Calu3 (cell line): ENCODE data around the gene KCNH2. TPM values are rescaled to one million over a fixed set of nuclear protein-coding genes. Genes with fewer than 3 reads are reported as not detected.

Experiments
- BruUV-seq: library from RNA; stranded (reverse); fragments of 400-500 nt; replicated peaks from 2 replicates; lab custom pipeline; 2021; lab: Mats Ljungman, UMichigan
- CTCF ChIA-PET: fragments of 300-600 bp; sonication (Branson Sonifier 250); formaldehyde crosslinking; loops from one replicate; lab custom pipeline; 2022; ENCODE audit warnings: antibody characterized with exemption; lab: Charles Lee
- DNase-seq: peaks from one replicate; pipeline ENCODE4 v3.0.0; 2022
- H3K27ac Mint-ChIP-seq: one replicate; pipeline ENCODE4 v1.8.0; 2022; ENCODE audit warnings: mixed read lengths; ENCODE audit not compliant: unreplicated experiment
- H3K27me3 Mint-ChIP-seq: one replicate; pipeline ENCODE4 v1.8.0; 2022; ENCODE audit warnings: mixed read lengths; ENCODE audit not compliant: unreplicated experiment
- H3K36me3 Mint-ChIP-seq: one replicate; pipeline ENCODE4 v1.8.0; 2022; ENCODE audit warnings: mild to moderate bottlenecking, moderate library complexity, mixed read lengths; ENCODE audit not compliant: insufficient read depth, unreplicated experiment
- H3K4me1 Mint-ChIP-seq: one replicate; pipeline ENCODE4 v1.8.0; 2022; ENCODE audit warnings: mild to moderate bottlenecking, low read depth, mixed read lengths; ENCODE audit not compliant: unreplicated experiment
- H3K4me3 Mint-ChIP-seq: one replicate; pipeline ENCODE4 v1.8.0; 2022; ENCODE audit warnings: mild to moderate bottlenecking, low read depth, moderate library complexity, mixed read lengths; ENCODE audit not compliant: unreplicated experiment
- H3K9me3 Mint-ChIP-seq: one replicate; pipeline ENCODE4 v1.8.0; 2022; ENCODE audit warnings: low read depth, mixed read lengths; ENCODE audit not compliant: unreplicated experiment
- CTCF ChIP-seq: fragments of 200-600 bp; IDR thresholded peaks from one replicate; pipeline ENCODE4 v1.8.0; 2022; ENCODE audit warnings: antibody characterized with exemption; ENCODE audit not compliant: unreplicated experiment
- intact Hi-C: fragments of 100-400 bp; cut with micrococcal nuclease; formaldehyde crosslinking; loops from one replicate; pipeline ENCODE4 v1.10.0; 2022; ENCODE audit not compliant: unreplicated experiment
- total RNA-seq: library from RNA; stranded (reverse); gene quantifications from 2 replicates; pipeline ENCODE4 v1.2.3, GENCODE V29; 2022

Gene KCNH2
- total RNA-seq, 1 experiment from 2014 or later: 0.45 TPM

- CTCF ChIA-PET: interaction anchor here (0.5 to 0.9 kb wide), 4 partner anchors 13 to 553 kb away, joined by 3 to 4 read pairs (median 3); no protein-coding TSS in a partner anchor
- no peak for TF ChIP-seq CTCF
- no peaks in the 10 kb centered on the region for H3K9me3 Mint-ChIP-seq
- peaks cover 24% of the 10 kb centered on the region for H3K27me3 Mint-ChIP-seq
- H3K27ac Mint-ChIP-seq: peak within 1 kb of the TSS; percentile 31
- intact Hi-C loops: loop anchor here (5.0 to 10.0 kb wide), 2 partner anchors 58 to 60 kb away; partner anchors contain the start of genes FASTK and TMUB1
- no TSS peak for BruUV-seq
- peak; percentile 59 for DNase-seq
- H3K4me3 Mint-ChIP-seq: no peak within 1 kb of the TSS
- peaks cover 24% of the 10 kb centered on the region for H3K36me3 Mint-ChIP-seq
- peaks cover 51% of the 10 kb centered on the region for H3K4me1 Mint-ChIP-seq
Observed at GRCh38 chr7:151024435-151025056, 46.4 kb upstream of the KCNH2 start, which contains the start of gene ATG9B. TSS of gene ATG9B (minus strand) at chr7:151024494. CDS start at chr7:151024423, 71 bp downstream.

- CTCF ChIA-PET: no interaction called here
- Mint-ChIP-seq H3K27me3 (peaks cover 37% of the 10 kb centered on the region), H3K36me3 (peaks cover 17% of the 10 kb centered on the region), H3K9me3 (no peaks in the 10 kb centered on the region), H3K4me3 (no peak overlapping the region), H3K27ac (no peak overlapping the region), H3K4me1 (peaks cover 46% of the 10 kb centered on the region)
- no TSS peak for BruUV-seq
- intact Hi-C loops: loop anchor here (10.0 kb wide), 1 partner anchor 58 kb away; no protein-coding TSS in a partner anchor
- TF ChIP-seq CTCF: no peak
- DNase-seq: no peak
Observed at GRCh38 chr7:151023232-151023631, 45.1 kb upstream of the KCNH2 start.

GRCh38 chr7:151020231-151020630 lies 42.1 kb upstream of the KCNH2 start:
- no peak for TF ChIP-seq CTCF
- CTCF ChIA-PET: interaction anchor here (1.1 to 1.2 kb wide), 2 partner anchors 12 to 59 kb away, joined by 3 to 6 read pairs; no protein-coding TSS in a partner anchor
- no peak overlapping the region for H3K4me3 Mint-ChIP-seq

GRCh38 chr7:151019130-151019447 lies 41.0 kb upstream of the KCNH2 start:
- CTCF ChIA-PET: interaction anchor here (0.5 to 1.3 kb wide), 7 partner anchors 9 to 118 kb away, joined by 3 to 7 read pairs (median 4); partner anchors contain the start of gene ABCB8

More at GRCh38 chr7:151020231-151020630, 42.1 kb upstream of the KCNH2 start:
- Mint-ChIP-seq H3K4me1 (peaks cover 26% of the 10 kb centered on the region), H3K36me3 (peaks cover 10% of the 10 kb centered on the region), H3K9me3 (no peaks in the 10 kb centered on the region), H3K27ac (no peak overlapping the region), H3K27me3 (peaks cover 64% of the 10 kb centered on the region)
- no TSS peak for BruUV-seq
- no peak for DNase-seq
- intact Hi-C loops: loop anchor here (10.0 kb wide), 1 partner anchor 55 kb away; no protein-coding TSS in a partner anchor

More at GRCh38 chr7:151019130-151019447, 41.0 kb upstream of the KCNH2 start:
- intact Hi-C loops: no loop called here
- BruUV-seq: no TSS peak
- peaks cover 10% of the 10 kb centered on the region for H3K36me3 Mint-ChIP-seq
- H3K27ac Mint-ChIP-seq: no peak overlapping the region
- no peak for TF ChIP-seq CTCF
- no peak for DNase-seq
- peaks cover 16% of the 10 kb centered on the region for H3K4me1 Mint-ChIP-seq
- H3K4me3 Mint-ChIP-seq: peak overlapping the region; percentile 48
- no peaks in the 10 kb centered on the region for H3K9me3 Mint-ChIP-seq
- peaks cover 64% of the 10 kb centered on the region for H3K27me3 Mint-ChIP-seq
